BLaER1 (cell line): Measurements from ENCODE around the gene POT1.

Experiments
- H3K27ac ChIP-seq: shearing (Covaris generic); formaldehyde crosslinking; 2 replicates; pipeline ENCODE4 v1.8.1; 2022
- H3K27me3 ChIP-seq: shearing (Covaris generic); formaldehyde crosslinking; 2 replicates; pipeline ENCODE4 v1.8.1; 2022
- H3K36me3 ChIP-seq: shearing (Covaris generic); formaldehyde crosslinking; 2 replicates; pipeline ENCODE4 v1.8.1; 2022
- H3K4me1 ChIP-seq: shearing (Covaris generic); formaldehyde crosslinking; 2 replicates; pipeline ENCODE4 v1.8.1; 2022
- H3K4me2 ChIP-seq: shearing (Covaris generic); formaldehyde crosslinking; 2 replicates; pipeline ENCODE4 v1.8.1; 2022
- H3K4me3 ChIP-seq: shearing (Covaris generic); formaldehyde crosslinking; 2 replicates; pipeline ENCODE4 v1.8.1; 2022
- H3K9ac ChIP-seq: shearing (Covaris generic); formaldehyde crosslinking; 2 replicates; pipeline ENCODE4 v1.8.1; 2022
- H3K9me3 ChIP-seq: shearing (Covaris generic); formaldehyde crosslinking; 2 replicates; pipeline ENCODE4 v1.8.1; 2022
- H4K20me1 ChIP-seq: shearing (Covaris generic); formaldehyde crosslinking; 2 replicates; pipeline ENCODE4 v1.8.1; 2022
- Cebpa-rat ChIP-seq: shearing (Covaris generic); IDR thresholded peaks from 2 replicates; pipeline ENCODE4 v1.8.1; 2022

The POT1 gene

GRCh38 chr7:124813994-124814798 lies 115.4 kb downstream of the POT1 start:
- no peak overlapping the region for H3K27ac ChIP-seq
- no peaks in the 10 kb centered on the region for H4K20me1 ChIP-seq
- no peak overlapping the region for H3K4me2 ChIP-seq
- no peaks in the 10 kb centered on the region for H3K4me1 ChIP-seq
- no peak overlapping the region for H3K9ac ChIP-seq
- no peaks in the 10 kb centered on the region for H3K36me3 ChIP-seq
- no peak for TF ChIP-seq Cebpa-rat
- H3K27me3 ChIP-seq = no peaks in the 10 kb centered on the region
- no peak overlapping the region for H3K4me3 ChIP-seq
- H3K9me3 ChIP-seq = no peaks in the 10 kb centered on the region

- Histone ChIP-seq H4K20me1 (no peaks in the 10 kb centered on the region), H3K27ac (no peak overlapping the region), H3K9ac (no peak overlapping the region), H3K9me3 (no peaks in the 10 kb centered on the region), H3K36me3 (no peaks in the 10 kb centered on the region), H3K4me2 (no peak overlapping the region), H3K4me3 (no peak overlapping the region), H3K4me1 (no peaks in the 10 kb centered on the region), H3K27me3 (no peaks in the 10 kb centered on the region)
- TF ChIP-seq Cebpa-rat = no peak
Measured at GRCh38 chr7:124812764-124813163, 116.9 kb downstream of the POT1 start.

GRCh38 chr7:124811341-124811740 lies 118.3 kb downstream of the POT1 start:
- Histone ChIP-seq H3K4me3 (no peak overlapping the region), H4K20me1 (no peaks in the 10 kb centered on the region), H3K4me1 (no peaks in the 10 kb centered on the region), H3K27me3 (no peaks in the 10 kb centered on the region), H3K4me2 (no peak overlapping the region), H3K27ac (no peak overlapping the region), H3K9ac (no peak overlapping the region), H3K36me3 (no peaks in the 10 kb centered on the region), H3K9me3 (no peaks in the 10 kb centered on the region)
- TF ChIP-seq Cebpa-rat = no peak

- no peaks in the 10 kb centered on the region for H3K9me3 ChIP-seq
- H3K27ac ChIP-seq = no peak overlapping the region
- no peaks in the 10 kb centered on the region for H3K36me3 ChIP-seq
- H3K9ac ChIP-seq = no peak overlapping the region
- H3K27me3 ChIP-seq = no peaks in the 10 kb centered on the region
- H3K4me3 ChIP-seq = no peak overlapping the region
- no peak for TF ChIP-seq Cebpa-rat
- H3K4me1 ChIP-seq = no peaks in the 10 kb centered on the region
- H3K4me2 ChIP-seq = no peak overlapping the region
- H4K20me1 ChIP-seq = no peaks in the 10 kb centered on the region
Measured at GRCh38 chr7:124810605-124811004, 119.0 kb downstream of the POT1 start.

GRCh38 chr7:124808206-124808605 lies 121.4 kb downstream of the POT1 start:
- Histone ChIP-seq H3K36me3 (no peaks in the 10 kb centered on the region), H3K4me3 (no peak overlapping the region), H3K9ac (no peak overlapping the region), H3K9me3 (no peaks in the 10 kb centered on the region), H3K4me2 (no peak overlapping the region), H3K27me3 (no peaks in the 10 kb centered on the region), H3K27ac (no peak overlapping the region), H3K4me1 (no peaks in the 10 kb centered on the region), H4K20me1 (no peaks in the 10 kb centered on the region)
- no peak for TF ChIP-seq Cebpa-rat

GRCh38 chr7:124801330-124801895 lies 128.2 kb downstream of the POT1 start:
- no peaks in the 10 kb centered on the region for H3K27me3 ChIP-seq
- no peaks in the 10 kb centered on the region for H3K9me3 ChIP-seq
- no peak for TF ChIP-seq Cebpa-rat
- H3K4me3 ChIP-seq = no peak overlapping the region
- no peak overlapping the region for H3K9ac ChIP-seq
- no peaks in the 10 kb centered on the region for H3K4me1 ChIP-seq
- no peaks in the 10 kb centered on the region for H4K20me1 ChIP-seq
- H3K36me3 ChIP-seq = no peaks in the 10 kb centered on the region
- no peak overlapping the region for H3K4me2 ChIP-seq
- no peak overlapping the region for H3K27ac ChIP-seq

- no peak for TF ChIP-seq Cebpa-rat
- no peaks in the 10 kb centered on the region for H3K36me3 ChIP-seq
- H3K27ac ChIP-seq = no peak overlapping the region
- no peak overlapping the region for H3K4me3 ChIP-seq
- H3K4me2 ChIP-seq = no peak overlapping the region
- no peak overlapping the region for H3K9ac ChIP-seq
- no peaks in the 10 kb centered on the region for H3K27me3 ChIP-seq
- H4K20me1 ChIP-seq = no peaks in the 10 kb centered on the region
- H3K4me1 ChIP-seq = no peaks in the 10 kb centered on the region
- no peaks in the 10 kb centered on the region for H3K9me3 ChIP-seq
Measured at GRCh38 chr7:124800386-124800785, 129.2 kb downstream of the POT1 start.

GRCh38 chr7:124799448-124799847 lies 130.2 kb downstream of the POT1 start:
- Histone ChIP-seq H3K4me3 (no peak overlapping the region), H3K9me3 (no peaks in the 10 kb centered on the region), H3K4me2 (no peak overlapping the region), H3K36me3 (no peaks in the 10 kb centered on the region), H4K20me1 (no peaks in the 10 kb centered on the region), H3K27ac (no peak overlapping the region), H3K27me3 (no peaks in the 10 kb centered on the region), H3K4me1 (no peaks in the 10 kb centered on the region), H3K9ac (no peak overlapping the region)
- TF ChIP-seq Cebpa-rat = no peak

GRCh38 chr7:124796771-124797170 lies 132.9 kb downstream of the POT1 start:
- H3K4me3 ChIP-seq = no peak overlapping the region
- TF ChIP-seq Cebpa-rat = no peak
- H3K4me1 ChIP-seq = no peaks in the 10 kb centered on the region
- H3K36me3 ChIP-seq = no peaks in the 10 kb centered on the region
- no peaks in the 10 kb centered on the region for H3K27me3 ChIP-seq
- no peak overlapping the region for H3K4me2 ChIP-seq
- no peak overlapping the region for H3K27ac ChIP-seq
- H3K9ac ChIP-seq = no peak overlapping the region
- no peaks in the 10 kb centered on the region for H3K9me3 ChIP-seq
- no peaks in the 10 kb centered on the region for H4K20me1 ChIP-seq

GRCh38 chr7:124792696-124793095 lies 136.9 kb downstream of the POT1 start:
- Histone ChIP-seq H3K4me3 (no peak overlapping the region), H3K36me3 (no peaks in the 10 kb centered on the region), H3K27ac (no peak overlapping the region), H3K27me3 (no peaks in the 10 kb centered on the region), H4K20me1 (no peaks in the 10 kb centered on the region), H3K4me1 (no peaks in the 10 kb centered on the region), H3K4me2 (no peak overlapping the region), H3K9me3 (no peaks in the 10 kb centered on the region), H3K9ac (no peak overlapping the region)
- TF ChIP-seq Cebpa-rat = no peak
